MV-4-11 (cell line): ENCODE measurements around the gene RRP1.

Experiments used
- DNase-seq: peaks from one replicate; lab custom pipeline; 2025; lab: John Stamatoyannopoulos, UW

RRP1 gene, protein sequence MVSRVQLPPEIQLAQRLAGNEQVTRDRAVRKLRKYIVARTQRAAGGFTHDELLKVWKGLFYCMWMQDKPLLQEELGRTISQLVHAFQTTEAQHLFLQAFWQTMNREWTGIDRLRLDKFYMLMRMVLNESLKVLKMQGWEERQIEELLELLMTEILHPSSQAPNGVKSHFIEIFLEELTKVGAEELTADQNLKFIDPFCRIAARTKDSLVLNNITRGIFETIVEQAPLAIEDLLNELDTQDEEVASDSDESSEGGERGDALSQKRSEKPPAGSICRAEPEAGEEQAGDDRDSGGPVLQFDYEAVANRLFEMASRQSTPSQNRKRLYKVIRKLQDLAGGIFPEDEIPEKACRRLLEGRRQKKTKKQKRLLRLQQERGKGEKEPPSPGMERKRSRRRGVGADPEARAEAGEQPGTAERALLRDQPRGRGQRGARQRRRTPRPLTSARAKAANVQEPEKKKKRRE

DNA sequence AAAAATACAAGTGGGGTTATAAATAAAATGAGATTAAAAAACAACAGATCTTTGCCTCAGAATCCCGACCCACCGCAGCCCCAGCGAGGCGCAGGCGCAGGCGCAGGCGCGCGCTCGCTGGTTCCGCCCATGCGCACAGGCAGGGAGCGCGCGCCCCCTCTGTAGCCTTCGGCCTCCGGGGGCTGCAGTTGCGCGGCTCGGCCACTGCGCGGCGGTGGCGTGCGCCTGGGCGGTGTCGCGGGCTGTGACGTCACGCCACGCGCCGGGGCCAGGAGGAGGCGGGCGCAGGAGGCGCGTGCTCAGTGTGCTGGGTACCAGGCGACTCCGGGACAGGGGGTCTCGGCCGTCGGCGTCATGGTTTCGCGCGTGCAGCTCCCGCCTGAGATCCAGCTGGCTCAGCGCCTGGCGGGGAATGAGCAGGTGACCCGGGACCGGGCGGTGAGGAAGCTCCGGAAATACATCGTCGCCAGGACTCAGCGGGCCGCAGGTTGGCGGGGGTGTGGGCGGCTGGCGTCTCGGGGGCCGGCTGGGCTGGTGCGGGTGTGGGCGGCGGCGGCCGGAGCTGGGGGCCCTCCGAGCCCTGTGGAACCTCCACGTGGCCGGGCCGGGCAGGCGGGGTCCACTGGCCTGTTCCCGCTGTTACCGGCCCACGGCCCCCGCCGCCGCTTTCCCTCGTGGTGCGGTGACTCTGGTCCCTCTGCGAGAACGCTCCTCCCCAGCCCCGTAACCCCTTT is at the start of gene RRP1:
Gene RRP1, plus strand, starts transcription at position 302 of the 734 bp plus-strand sequence. Its CDS starts 53 bp downstream, at position 355.
- peak; percentile 81 for DNase-seq

DNA sequence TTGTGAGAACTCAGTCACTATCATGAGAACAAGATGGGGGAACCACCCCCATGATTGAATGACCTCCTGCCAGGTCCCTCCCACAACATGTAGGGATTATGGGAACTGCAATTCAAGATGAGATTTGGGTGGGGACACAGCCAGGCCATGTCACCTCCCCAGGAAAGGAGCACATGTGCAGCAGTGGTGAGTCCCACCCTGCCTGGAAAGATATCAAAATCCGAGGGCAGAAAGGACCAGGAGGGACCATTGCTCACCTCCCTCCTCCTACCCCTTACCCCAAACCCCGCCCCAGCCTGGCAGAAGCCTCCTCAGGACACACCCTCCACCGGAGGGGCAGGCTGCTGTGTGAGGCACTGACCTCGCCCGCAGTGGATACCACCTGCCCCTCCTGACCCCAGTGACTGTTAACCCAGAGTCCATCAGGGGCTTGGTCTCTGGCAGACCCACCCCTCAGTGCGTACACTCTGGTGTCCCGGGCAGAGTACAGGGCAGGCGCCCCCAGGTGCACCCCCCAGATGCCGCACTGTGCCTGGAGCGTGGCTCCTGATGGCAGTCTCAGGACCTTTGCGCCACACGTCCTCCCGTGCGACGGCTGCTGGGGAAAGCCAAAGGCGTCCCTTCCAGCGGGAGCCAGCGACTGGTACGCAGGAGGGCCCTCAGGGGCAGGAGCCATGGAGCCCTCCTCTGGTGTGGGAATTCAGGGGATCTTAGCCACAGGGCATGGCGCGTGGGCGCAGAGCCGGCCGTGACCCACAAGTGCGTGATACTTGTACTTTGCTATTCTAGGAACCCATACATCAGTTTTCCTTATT is 49.5 kb upstream of the RRP1 start:
- no peak for DNase-seq

DNA sequence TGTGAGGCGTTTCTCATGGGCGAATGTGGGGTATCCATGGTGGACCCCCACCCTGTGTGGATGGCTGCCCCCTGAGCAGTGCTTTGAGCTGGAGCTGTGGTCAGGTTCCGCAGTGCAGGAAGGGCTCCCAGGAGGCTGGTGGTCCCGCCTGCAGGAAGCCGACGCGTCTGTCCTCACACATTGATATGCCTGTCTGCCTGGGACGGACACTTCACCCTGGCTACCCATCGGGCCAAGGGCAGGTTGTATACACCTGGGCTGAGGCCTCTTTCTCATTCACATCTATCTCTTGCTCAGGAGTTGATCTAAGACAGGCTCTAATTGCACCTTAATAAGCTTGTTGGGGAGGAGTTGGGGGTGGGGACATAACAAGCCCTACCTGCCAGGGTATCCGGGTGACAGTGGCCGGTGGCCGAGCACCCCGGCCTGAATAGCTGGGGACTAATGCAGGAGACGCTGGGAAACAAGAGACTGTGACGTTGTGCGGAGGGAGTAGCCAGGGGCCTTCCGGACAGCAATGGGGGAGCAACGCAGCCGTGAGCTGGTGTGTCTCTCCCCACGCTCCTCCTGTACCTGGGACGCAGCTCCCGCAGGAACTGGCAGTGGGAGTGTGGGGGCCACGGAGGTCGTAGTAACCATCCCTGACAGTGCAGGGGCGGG is 48.8 kb upstream of the RRP1 start:
- DNase-seq: no peak

DNA sequence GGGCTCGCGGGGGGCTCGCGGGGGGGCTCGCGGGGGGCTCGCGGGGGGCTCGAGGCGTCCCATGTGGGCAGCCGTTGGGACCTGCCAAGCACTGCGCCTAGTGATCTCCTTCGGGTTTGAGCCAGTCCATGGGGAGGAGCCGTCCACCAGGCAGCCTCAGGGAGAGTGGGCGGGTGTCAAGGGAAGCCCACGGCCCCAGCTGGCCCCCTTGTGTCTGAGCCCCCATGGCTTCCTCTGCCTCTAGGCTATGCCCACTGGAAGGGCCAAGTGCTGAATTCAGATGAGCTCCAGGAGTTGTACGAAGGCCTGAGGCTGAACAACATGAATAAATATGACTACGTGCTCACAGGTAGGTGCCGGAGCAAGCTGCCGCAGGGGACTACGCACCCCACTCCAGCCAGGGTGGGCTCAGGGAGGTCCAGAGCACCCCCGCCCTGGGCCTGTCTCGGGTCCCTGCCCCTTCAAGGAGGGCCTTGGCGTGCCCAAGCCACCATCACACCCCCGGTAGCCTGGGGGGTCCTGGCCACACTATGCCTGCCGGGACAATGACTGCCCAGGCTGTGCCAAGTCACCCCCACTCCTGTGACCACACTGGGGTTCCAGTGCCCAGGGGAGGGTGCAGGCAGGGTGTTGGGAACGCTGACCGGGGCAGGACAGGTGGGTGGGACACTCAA is 47.8 kb upstream of the RRP1 start:
- DNase-seq: no peak

DNA sequence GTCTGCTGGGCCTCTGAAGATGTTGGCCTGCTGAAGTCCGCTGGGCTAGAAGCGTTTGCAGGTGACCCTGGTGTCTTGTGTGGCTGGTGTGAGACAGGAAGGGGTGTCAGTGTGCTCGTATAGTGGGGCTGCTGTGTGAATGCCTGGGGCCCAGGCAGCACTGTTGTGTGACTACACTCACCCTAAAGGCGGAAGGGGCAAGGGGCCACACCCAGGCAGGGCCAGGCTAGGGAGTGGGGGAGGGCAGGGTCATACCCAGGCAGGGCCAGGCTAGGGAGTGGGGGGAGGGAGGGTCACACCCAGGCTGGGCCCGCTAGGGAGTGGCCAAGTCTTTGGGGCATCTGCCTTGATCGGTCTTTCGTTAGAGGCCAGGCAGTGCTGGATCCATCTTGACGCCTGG is 45.4 kb upstream of the RRP1 start:
- DNase-seq: no peak

DNA sequence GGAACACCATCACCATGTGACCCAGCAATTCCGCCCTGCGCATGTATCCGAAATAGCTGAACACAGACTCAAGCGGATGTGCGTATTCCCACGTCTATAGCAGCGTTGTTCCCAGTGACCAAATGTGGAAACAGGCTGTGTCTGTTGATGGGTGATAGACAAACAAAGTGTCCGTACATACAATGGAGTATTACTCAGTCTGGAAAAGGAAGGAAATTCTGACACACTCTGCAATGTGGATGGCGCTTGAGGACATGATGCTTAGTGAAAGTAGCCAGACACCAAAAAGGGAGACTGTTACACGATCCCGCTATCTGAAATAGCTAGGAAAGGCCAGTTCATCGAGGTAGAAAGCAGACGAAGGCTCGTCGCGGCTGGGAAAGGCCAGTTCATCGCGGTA is 44.7 kb upstream of the RRP1 start:
- DNase-seq: no peak

DNA sequence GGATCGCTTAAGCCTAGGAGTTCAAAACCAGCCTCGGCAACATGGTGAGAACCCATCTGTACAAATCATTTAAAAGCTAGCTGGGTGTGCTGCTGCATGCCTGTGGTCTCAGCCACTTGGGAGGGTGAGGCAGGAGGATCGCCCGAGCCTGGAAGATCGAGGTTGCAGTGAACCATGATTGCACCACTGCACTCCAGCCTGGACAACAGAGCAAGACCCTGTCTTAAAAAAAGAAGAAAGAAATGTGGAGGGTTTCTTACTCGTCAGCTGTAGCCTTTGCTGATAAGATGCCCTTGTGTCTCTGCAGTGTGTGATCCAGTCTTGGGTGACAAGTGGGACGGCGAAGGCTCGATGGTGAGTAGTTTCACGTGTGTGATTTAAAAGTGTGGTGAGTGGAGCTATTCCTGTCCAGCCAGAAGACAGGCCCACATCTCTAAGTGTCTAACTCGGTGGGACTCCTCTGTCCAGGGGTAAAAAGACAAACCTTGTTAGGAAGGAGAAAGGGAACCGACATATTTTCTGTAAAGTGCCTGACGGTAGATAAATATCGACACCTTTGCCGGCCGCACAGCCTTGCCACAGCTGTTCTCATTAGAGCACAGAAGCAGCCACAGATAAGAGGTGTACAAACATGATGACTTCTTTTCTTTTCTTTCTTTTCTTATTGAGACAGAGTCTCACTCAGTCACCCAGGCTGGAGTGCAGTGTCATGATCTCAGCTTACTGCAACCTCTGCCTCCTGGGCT is 43.4 kb upstream of the RRP1 start:
- no peak for DNase-seq

DNA sequence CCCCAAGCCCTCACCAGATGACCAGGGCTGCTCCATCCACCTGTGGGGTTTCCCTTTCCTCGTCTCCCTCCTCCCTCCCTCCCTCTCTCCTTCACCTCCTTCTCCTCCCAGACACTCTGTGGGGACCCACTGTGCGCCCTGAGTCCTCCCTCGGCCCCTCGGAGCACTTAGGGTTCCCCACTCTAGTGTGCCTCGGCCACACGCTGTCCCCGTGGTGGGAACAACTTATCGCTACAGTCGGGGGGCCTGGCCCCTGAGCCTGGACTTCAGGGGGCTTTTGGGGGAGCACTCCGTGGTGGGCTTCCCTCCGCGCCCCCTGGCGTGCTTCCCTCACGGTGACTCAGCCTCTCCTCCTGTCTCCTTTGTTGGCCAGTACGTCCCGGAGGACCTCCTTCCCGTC is 40.8 kb upstream of the RRP1 start:
- no peak for DNase-seq

DNA sequence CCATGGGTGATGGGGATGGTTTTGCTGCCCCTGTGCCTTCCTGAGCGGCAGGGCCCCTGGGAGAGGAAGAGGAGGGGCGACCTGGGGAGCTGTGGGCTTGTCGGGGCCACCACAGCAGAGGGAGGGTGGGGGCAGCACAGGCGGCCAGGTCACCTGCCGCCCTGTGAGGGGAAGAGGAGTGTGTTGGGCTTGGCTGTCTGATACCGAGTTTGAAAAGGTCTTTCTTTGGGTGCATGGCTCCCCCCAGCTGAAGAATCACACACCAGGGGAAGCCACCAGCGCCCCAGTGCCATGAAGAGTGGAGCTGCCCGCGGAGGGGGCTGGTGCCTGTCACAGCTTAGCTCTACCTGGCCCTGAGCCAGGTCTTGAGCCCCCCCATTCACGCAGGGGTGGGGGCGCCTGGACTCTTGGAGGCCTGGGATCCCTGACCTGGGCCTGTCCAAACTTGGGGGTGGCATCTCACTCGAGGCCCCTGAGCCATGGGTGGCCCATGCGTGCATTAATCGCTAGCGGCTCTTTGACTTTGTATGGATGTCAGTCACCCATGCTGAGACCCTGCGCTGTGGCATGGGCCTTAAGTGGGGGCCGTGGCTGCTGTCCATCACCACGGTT is 39.6 kb upstream of the RRP1 start:
- no peak for DNase-seq

DNA sequence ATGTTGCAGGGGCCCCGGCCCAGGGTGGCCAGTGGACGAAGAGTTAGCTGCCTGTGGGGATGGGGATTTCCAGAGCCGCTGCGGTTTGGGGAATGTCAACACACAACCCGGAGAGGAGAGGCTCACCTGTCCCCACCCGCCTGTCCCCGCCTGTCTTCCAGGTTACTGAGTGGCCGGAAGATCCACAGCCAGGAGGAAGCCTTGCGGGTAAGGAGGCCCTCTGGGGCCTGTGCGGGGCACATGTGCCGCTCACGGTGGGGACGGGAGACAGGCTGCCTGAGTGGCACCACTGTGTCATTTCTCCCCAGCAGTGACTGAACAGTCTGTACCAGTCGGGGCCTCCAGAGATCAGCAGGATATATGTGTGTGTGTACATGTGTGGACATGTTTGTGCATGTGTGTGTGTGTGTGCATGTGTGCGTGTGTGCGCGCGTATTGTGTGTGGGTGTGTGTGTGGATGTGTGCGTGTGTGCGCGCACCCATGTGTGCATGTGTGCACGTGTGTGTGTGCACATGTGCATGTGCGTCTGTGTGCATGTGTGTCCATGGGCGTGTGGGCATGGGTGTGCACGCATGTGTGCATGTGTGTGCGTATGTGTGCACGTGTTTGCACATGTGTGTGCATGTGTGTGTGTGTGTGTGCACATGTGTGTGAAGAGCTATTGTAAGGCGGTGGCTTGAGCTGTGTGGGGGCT is 38.9 kb upstream of the RRP1 start:
- peak; percentile 35 for DNase-seq

DNA sequence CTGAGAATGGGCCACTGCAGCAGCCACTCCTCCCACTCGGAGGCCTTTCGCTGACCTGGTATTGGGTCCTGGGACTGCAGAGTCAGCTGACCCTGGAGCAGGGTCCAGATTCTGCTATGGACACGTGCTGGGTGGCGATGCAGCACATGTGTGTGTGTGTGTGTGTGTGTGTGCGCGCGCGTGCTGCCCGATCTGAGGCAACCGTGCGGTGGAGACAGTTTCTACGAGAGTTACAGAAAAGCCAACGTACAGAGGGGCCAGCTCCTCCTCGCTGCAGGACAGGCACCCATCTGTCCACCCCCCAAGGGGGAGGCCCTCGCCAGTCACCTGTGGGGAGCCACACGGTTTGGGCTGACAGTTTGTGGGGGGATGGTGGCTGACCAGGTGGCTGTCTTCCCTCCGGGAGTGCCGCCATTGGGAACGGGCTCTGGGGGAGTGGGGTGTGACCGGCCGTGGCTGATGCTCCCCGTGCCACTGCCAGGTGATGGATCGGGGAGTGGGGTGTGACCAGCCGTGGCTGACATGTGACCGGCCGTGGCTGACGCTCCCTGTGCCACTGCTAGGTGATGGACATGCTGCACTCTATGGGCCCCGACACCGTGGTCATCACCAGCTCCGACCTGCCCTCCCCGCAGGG is 37.3 kb upstream of the RRP1 start:
- no peak for DNase-seq

DNA sequence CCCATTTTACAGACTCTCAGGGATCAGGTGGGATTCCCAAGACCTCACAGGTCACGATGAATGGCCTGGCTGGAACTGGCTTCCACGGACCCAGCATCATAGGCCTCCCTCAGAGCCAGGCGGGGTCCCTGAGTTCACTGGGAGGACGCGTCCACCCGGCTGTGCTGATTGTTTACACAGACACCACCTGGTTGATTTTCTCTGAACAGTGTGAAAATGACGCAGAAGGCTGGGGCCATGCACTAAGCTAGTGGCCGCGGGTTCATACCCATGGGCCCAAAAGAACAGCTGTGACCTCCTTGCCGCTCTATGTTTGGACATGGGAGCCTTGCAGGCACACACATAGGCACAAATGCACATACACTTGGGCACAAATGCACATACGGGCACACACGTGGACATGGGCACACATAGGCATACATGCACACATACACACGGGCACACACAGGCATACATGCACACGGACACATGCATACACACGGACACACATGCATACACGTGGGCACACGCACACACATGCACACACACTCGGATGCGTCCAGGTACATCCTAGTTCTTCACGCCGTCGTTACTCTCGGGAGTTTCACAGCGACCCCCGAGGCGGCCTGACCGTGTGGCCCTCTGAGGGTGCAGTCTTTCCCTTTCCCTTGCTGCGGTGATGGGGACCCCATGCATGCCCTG is 36.5 kb upstream of the RRP1 start:
- DNase-seq: no peak

DNA sequence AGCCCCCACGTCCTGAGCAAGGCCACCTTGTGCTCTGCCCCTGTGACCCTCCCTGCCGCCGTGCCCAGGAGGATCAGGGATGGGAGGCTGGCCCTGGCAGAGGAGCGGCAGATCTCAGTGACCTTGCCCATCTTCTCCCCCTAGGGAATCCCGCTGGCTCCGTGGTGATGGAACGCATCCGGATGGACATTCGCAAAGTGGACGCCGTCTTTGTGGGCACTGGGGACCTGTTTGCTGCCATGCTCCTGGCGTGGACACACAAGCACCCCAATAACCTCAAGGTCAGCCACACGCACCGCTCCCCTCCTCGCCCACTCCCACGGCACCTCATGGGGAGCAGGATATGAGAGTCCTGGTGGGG is 36.0 kb upstream of the RRP1 start:
- DNase-seq: no peak

DNA sequence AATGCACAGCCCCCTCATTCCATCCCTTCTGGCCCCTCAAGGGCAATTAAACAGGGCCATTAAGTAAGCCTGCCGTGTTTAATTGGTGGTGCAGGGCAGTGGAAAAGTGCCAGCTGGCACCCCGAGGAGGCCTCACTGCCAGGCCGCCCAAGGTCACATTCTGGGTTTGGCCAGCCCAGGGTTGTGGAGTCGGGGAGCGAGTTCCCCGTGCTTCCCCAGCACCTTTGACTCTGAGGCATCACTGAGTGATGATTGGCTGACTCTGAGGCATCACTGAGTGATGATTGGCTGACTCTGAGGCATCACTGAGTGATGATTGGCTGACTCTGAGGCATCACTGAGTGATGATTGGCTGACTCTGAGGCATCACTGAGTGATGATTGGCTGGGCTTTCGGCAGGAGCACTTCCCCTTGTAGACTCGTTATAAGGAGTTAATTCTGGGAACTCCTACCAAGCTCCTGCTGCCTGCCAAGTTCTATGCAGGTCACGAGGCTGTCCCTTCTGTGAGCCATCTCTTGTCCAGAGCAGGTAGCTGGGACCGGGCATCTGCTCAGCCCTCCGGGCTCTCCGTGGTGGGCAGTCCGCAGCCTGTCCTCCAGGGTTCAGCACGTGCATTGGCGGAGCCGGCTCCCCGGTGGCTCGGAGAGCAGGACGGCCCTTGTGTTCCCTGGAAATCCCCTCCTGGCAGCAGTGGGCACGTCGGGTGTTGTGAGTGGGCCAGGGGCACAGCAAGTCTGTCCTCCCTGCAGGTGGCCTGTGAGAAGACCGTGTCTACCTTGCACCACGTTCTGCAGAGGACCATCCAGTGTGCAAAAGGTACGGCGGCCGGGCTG is 34.2 kb upstream of the RRP1 start:
- peak; percentile 32 for DNase-seq

DNA sequence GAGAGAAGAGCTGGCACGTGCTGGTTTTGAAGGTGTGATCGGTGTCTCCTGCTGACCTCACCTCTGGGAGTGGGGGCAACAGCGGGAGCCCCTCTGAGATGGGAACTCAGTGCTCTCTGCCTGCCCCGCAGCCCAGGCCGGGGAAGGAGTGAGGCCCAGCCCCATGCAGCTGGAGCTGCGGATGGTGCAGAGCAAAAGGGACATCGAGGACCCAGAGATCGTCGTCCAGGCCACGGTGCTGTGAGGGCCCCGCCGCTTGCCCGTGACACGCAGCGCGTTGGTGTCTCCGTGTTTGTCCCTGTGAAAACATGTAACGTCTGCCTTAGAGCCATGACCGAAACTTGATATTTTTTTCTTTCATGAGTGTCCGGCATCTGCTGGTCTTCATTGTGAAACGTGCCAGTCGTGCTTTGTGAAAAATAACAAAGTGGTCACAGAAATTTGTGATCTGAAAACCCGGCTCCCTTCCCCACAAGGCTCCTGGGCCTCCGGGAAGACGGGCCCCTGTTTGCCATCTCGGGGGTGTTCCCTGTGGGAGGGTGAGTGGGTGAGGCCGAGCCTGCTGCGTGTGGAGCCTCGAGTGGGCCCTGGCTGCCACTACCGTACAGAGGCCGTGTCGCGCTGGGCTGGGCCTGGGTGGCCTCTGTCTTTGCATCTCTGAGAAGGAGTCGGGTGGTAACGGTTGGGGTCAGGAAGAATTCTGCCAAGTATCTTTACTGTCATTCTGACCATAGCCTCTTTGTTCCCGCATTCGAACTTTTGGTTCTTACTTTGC is 33.4 kb upstream of the RRP1 start:
- no peak for DNase-seq

DNA sequence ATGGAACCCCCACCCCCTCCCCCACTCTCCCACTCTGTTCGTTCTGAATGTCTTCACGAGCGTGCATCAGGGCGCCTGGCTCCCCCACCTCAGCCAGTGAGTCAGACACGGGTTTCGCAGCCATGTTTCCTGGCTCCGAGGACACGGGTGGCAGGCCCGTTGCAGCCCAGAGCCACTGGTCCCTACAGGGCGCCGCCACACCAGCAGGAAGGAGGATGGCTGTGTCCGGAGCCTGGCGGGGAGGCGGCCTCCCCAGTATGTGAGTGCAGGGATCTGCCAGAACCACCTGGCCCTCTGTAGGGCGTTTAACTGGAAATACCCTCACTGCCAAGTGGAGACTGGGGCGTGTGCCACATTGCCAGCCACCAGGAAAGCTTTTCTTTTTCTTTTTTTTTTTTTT is 31.8 kb upstream of the RRP1 start:
- DNase-seq: peak; percentile 23

DNA sequence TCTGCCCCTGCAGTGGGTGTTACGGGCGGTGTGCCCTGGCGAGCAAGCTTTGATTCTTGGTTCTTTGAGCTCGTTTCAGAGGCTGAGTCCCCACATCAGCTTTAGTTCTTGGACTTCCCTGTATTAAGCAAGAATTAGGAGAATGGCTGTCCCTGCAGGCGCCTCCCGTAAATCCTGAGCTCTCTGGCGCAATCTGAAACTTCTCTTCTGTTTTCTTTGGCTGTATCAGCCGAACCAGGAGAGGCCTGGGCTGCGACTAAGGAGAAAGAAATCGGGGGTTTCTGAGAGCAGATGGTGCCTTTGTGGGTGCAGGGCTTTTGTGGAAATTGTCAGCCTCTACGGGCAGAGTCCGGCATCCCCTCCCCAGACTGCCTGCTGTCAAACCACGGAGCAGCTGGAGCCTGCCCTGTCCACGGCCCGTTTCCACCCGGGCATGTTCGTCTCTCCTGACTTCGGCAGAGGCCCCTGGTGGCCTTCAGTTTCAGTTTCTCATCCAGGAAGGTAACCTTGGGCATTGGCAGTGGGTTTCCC is 31.2 kb upstream of the RRP1 start:
- peak; percentile 52 for DNase-seq
